Measurements from ENCODE around the gene TMEM163. TPM values are rescaled to one million over a fixed set of nuclear protein-coding genes. Genes with fewer than 3 reads are reported as not detected.

The TMEM163 gene
- polyA plus RNA-seq, 1 experiment: not detected

DNA sequence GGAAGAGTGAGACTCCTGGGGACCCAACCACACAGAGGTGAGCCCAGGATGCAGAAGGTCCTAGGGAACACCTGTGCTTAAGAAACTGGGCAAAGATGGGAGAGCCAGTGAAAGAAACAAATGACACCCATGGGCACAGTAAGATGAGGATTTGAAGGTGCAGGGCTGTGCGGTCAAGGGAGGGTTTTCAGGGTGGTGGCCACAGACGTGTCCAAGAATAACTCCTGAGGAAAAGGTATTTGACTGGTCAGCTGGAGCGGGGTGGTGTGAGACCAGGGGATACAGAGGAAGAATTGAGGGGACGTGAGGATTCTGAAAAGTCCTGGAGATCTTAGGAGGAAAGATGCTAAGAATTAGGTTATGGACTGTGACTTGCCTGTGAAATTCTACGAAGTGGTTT lies 142.9 kb downstream of the TMEM163 start:
- Histone ChIP-seq H3K27ac (ENCODE audit: low read depth, low read length) (no peak overlapping the region), H3K4me3 (ENCODE audit: low read depth, low read length) (no peak overlapping the region), H3K9me3 (ENCODE audit: control insufficient read depth, insufficient read depth, low read length) (no peaks in the 10 kb centered on the region), H3K27me3 (ENCODE audit: control insufficient read depth, insufficient read depth, low read length) (no peaks in the 10 kb centered on the region)
- ChIA-PET CTCF (no interaction called here), POLR2A (no interaction called here)
- DNase-seq (ENCODE audit: low read depth, low spot score): no peak
- TF ChIP-seq, protein P1, sequence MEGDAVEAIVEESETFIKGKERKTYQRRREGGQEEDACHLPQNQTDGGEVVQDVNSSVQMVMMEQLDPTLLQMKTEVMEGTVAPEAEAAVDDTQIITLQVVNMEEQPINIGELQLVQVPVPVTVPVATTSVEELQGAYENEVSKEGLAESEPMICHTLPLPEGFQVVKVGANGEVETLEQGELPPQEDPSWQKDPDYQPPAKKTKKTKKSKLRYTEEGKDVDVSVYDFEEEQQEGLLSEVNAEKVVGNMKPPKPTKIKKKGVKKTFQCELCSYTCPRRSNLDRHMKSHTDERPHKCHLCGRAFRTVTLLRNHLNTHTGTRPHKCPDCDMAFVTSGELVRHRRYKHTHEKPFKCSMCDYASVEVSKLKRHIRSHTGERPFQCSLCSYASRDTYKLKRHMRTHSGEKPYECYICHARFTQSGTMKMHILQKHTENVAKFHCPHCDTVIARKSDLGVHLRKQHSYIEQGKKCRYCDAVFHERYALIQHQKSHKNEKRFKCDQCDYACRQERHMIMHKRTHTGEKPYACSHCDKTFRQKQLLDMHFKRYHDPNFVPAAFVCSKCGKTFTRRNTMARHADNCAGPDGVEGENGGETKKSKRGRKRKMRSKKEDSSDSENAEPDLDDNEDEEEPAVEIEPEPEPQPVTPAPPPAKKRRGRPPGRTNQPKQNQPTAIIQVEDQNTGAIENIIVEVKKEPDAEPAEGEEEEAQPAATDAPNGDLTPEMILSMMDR (IDR thresholded peaks at IDR 0.05; ENCODE audit: low read depth, low read length): no peak

DNA sequence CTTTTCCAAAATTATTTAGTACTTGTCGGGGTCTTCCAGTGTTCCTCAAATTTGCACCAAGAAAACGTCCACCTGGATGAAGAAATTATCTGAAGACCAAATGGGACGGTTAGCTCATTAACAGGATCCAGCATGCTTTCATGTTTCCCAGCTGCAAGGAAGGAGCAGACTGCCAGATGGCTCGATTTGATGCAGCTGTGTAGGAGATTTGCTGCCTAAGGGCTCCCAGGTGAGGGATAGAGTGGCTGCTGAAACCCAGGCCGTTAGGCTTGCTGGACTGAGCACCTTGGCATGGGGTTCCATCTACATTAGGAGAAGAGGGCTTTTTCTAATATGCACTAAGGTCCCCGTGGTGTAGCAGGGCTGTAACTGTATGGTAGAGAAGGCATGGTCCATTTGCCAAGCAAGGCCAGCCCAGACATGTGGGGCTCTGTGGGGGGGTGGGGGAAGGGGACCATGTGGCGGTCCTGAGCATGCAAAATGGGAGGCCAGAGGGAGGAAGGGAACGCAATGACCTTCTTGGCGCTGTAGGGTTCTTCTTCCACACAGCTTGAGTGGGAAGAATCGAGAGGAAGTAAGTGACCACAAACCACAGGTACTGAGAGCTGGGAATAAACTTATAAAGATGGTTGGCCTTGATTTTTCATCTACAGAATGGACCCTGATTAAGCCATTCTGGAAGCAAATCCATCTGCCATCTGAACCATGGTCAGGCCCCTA lies 144.0 kb downstream of the TMEM163 start:
- H3K27me3 ChIP-seq (ENCODE audit: control insufficient read depth, insufficient read depth, low read length): no peaks in the 10 kb centered on the region
- CTCF ChIA-PET: no interaction called here
- H3K27ac ChIP-seq (ENCODE audit: low read depth, low read length): no peak overlapping the region
- no peaks in the 10 kb centered on the region for H3K9me3 ChIP-seq (ENCODE audit: control insufficient read depth, insufficient read depth, low read length)
- H3K4me3 ChIP-seq (ENCODE audit: low read depth, low read length): no peak overlapping the region
- POLR2A ChIA-PET: no interaction called here
- TF ChIP-seq, protein P1 (IDR thresholded peaks at IDR 0.05; ENCODE audit: low read depth, low read length): no peak
- no peak for DNase-seq (ENCODE audit: low read depth, low spot score)

DNA sequence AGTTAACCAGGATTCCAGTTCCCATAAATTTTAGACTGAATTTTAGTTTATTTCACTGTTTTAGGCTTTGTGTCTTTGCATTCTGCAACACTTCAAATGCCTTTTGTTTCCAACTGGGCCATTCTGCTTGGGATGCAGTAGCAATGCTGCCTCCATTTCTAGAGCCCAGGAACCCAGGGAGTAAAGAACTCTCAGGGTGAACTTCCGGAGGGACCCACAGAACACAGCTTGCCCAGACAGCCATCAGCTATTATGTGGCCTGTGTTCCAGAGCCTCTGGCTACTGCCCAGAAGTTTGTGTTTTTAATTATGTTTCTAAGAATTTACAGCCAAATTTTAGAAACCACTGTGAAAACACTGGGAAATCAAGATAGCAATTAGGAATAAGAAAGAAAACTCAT lies 145.1 kb downstream of the TMEM163 start:
- POLR2A ChIA-PET: no interaction called here
- no peaks in the 10 kb centered on the region for H3K9me3 ChIP-seq (ENCODE audit: control insufficient read depth, insufficient read depth, low read length)
- no peaks in the 10 kb centered on the region for H3K27me3 ChIP-seq (ENCODE audit: control insufficient read depth, insufficient read depth, low read length)
- TF ChIP-seq, protein P1 (IDR thresholded peaks at IDR 0.05; ENCODE audit: low read depth, low read length): no peak
- DNase-seq (ENCODE audit: low read depth, low spot score): no peak
- CTCF ChIA-PET: interaction anchor here (0.6 kb wide), 1 partner anchor 270 kb away, joined by 3 read pairs; no protein-coding TSS in a partner anchor
- H3K27ac ChIP-seq (ENCODE audit: low read depth, low read length): no peak overlapping the region
- H3K4me3 ChIP-seq (ENCODE audit: low read depth, low read length): no peak overlapping the region

DNA sequence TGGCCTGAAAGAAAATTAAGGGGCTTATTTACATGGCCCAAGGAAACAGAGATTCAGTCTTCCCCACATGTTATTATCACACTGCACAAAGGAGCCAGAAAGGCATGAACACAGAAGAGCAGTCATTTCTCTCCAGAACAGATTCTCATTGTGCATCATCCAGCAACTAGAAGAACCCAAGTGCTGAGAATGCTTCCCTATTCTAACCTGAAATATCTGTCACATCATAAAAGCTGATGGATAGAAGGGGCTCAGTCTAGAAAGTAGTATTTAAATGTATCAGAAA lies 145.8 kb downstream of the TMEM163 start:
- Histone ChIP-seq H3K9me3 (ENCODE audit: control insufficient read depth, insufficient read depth, low read length) (no peaks in the 10 kb centered on the region), H3K27me3 (ENCODE audit: control insufficient read depth, insufficient read depth, low read length) (no peaks in the 10 kb centered on the region), H3K4me3 (ENCODE audit: low read depth, low read length) (no peak overlapping the region), H3K27ac (ENCODE audit: low read depth, low read length) (no peak overlapping the region)
- ChIA-PET POLR2A (no interaction called here), CTCF (no interaction called here)
- TF ChIP-seq, protein P1 (IDR thresholded peaks at IDR 0.05; ENCODE audit: low read depth, low read length): no peak
- no peak for DNase-seq (ENCODE audit: low read depth, low spot score)

DNA sequence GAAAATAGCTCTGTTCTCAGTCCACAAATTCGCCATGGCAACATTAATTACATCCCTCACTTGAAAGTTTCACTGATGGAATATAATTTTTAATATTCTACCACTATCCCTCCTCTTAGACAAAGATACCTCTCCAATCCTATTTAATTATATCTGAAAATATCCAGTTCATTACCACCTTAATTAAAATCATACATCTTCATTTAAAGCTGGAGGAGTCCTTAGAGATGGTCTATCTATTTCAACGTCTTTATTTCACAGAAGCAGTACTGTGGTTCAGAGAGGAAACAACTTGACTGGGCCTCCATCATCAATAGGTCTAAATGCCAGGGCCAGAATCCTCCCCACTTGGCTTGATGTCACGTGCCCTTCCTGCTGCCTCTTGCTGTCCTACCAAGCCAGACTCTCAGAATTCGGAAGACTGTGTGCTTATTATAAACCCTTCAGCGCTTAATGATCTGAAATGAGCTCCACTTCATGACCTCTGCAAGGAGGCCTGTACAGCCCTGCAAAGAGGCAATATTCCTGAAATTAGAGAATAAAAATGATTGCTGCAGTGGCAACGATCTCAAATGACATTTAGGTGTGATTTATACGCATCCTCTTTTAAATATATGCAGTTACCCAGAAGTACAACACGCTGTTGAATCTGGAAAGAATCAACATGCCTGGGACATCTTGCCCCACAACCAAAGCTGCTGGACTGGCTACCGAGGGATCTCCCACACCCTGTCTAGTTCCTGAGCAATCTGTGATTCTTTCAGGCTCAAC lies 146.3 kb downstream of the TMEM163 start:
- CTCF ChIA-PET: no interaction called here
- POLR2A ChIA-PET: no interaction called here
- DNase-seq (ENCODE audit: low read depth, low spot score): no peak
- no peaks in the 10 kb centered on the region for H3K9me3 ChIP-seq (ENCODE audit: control insufficient read depth, insufficient read depth, low read length)
- H3K27ac ChIP-seq (ENCODE audit: low read depth, low read length): no peak overlapping the region
- no peak overlapping the region for H3K4me3 ChIP-seq (ENCODE audit: low read depth, low read length)
- no peaks in the 10 kb centered on the region for H3K27me3 ChIP-seq (ENCODE audit: control insufficient read depth, insufficient read depth, low read length)
- TF ChIP-seq, protein P1 (IDR thresholded peaks at IDR 0.05; ENCODE audit: low read depth, low read length): no peak
